Memory B cell (primary cell): ENCODE results near the gene SEPSECS.
"Not testable (repeated sequence)": the region's sequence is repeated elsewhere in the genome, so short reads cannot be mapped to it uniquely, and the experiment has no call there.

Experiments used
- ATAC-seq: fragments of 150-1000 bp; cut with Tn5 transposase; 2 replicates; pipeline ENCODE4 v1.10.0; 2021; ENCODE audit warnings: low read depth, mild to moderate bottlenecking, moderate library complexity
- DNase-seq, 2 donors: peaks; one replicate each; pipeline ENCODE4 v3.0.0; 2022; ENCODE audit warnings: low spot score in 2 of 2
- H3K27ac Mint-ChIP-seq: one replicate; pipeline ENCODE4 v1.8.0; 2022; ENCODE audit warnings: mild to moderate bottlenecking, moderate library complexity, mixed read lengths
- H3K27me3 Mint-ChIP-seq: one replicate; pipeline ENCODE4 v1.8.0; 2022; ENCODE audit warnings: mixed read lengths
- H3K36me3 Mint-ChIP-seq: one replicate; pipeline ENCODE4 v1.8.0; 2022; ENCODE audit warnings: mild to moderate bottlenecking, mixed read lengths
- H3K4me1 Mint-ChIP-seq: one replicate; pipeline ENCODE4 v1.8.0; 2022; ENCODE audit warnings: mixed read lengths
- H3K4me3 Mint-ChIP-seq: one replicate; pipeline ENCODE4 v1.8.0; 2022; ENCODE audit warnings: mild to moderate bottlenecking, moderate library complexity, mixed read lengths
- H3K9me3 Mint-ChIP-seq: one replicate; pipeline ENCODE4 v1.8.0; 2022; ENCODE audit warnings: mixed read lengths

SEPSECS gene

GRCh38 chr4:25096251-25096980, 63.8 kb downstream of the SEPSECS start:
- H3K36me3 Mint-ChIP-seq: peaks cover 7% of the 10 kb centered on the region
- DNase-seq (no peak), ATAC-seq (no peak)
- no peak overlapping the region for H3K27ac Mint-ChIP-seq
- H3K4me1 Mint-ChIP-seq: no peaks in the 10 kb centered on the region
- peaks cover 11% of the 10 kb centered on the region for H3K9me3 Mint-ChIP-seq
- H3K27me3 Mint-ChIP-seq: peaks cover 14% of the 10 kb centered on the region
- no peak overlapping the region for H3K4me3 Mint-ChIP-seq

GRCh38 chr4:25095837-25096236, 64.4 kb downstream of the SEPSECS start:
- Mint-ChIP-seq H3K9me3 (peaks cover 9% of the 10 kb centered on the region), H3K36me3 (peaks cover 7% of the 10 kb centered on the region), H3K27ac (no peak overlapping the region), H3K4me3 (no peak overlapping the region), H3K4me1 (no peaks in the 10 kb centered on the region), H3K27me3 (peaks cover 13% of the 10 kb centered on the region)
- DNase-seq (no peak), ATAC-seq (no peak)

- no peak for ATAC-seq
- no peak for DNase-seq
- Mint-ChIP-seq H3K4me1 (no peaks in the 10 kb centered on the region), H3K36me3 (peaks cover 7% of the 10 kb centered on the region), H3K27ac (no peak overlapping the region), H3K4me3 (no peak overlapping the region), H3K9me3 (peaks cover 7% of the 10 kb centered on the region), H3K27me3 (peaks cover 22% of the 10 kb centered on the region)
Measured at GRCh38 chr4:25092139-25092538, 68.1 kb downstream of the SEPSECS start.

- DNase-seq (no peak), ATAC-seq (no peak)
- Mint-ChIP-seq H3K4me3 (no peak overlapping the region), H3K36me3 (peaks cover 7% of the 10 kb centered on the region), H3K4me1 (no peaks in the 10 kb centered on the region), H3K27me3 (peaks cover 29% of the 10 kb centered on the region), H3K27ac (no peak overlapping the region), H3K9me3 (peaks cover 7% of the 10 kb centered on the region)
Measured at GRCh38 chr4:25090516-25090915, 69.7 kb downstream of the SEPSECS start.

- H3K4me3 Mint-ChIP-seq: no peak overlapping the region
- no peaks in the 10 kb centered on the region for H3K4me1 Mint-ChIP-seq
- DNase-seq (no peak), ATAC-seq (no peak)
- peaks cover 6% of the 10 kb centered on the region for H3K9me3 Mint-ChIP-seq
- H3K27me3 Mint-ChIP-seq: peaks cover 27% of the 10 kb centered on the region
- peaks cover 3% of the 10 kb centered on the region for H3K36me3 Mint-ChIP-seq
- H3K27ac Mint-ChIP-seq: no peak overlapping the region
Measured at GRCh38 chr4:25089051-25089763, 71.0 kb downstream of the SEPSECS start.

GRCh38 chr4:25088093-25088952, 71.9 kb downstream of the SEPSECS start:
- Mint-ChIP-seq H3K27me3 (peaks cover 26% of the 10 kb centered on the region), H3K4me1 (no peaks in the 10 kb centered on the region), H3K9me3 (peaks cover 3% of the 10 kb centered on the region), H3K4me3 (no peak overlapping the region), H3K27ac (no peak overlapping the region), H3K36me3 (peaks cover 3% of the 10 kb centered on the region)
- ATAC-seq (no peak), DNase-seq (no peak)

- H3K9me3 Mint-ChIP-seq: no peaks in the 10 kb centered on the region
- DNase-seq: no peak
- no peak overlapping the region for H3K4me3 Mint-ChIP-seq
- H3K4me1 Mint-ChIP-seq: no peaks in the 10 kb centered on the region
- H3K36me3 Mint-ChIP-seq: no peaks in the 10 kb centered on the region
- peaks cover 17% of the 10 kb centered on the region for H3K27me3 Mint-ChIP-seq
- ATAC-seq: no peak
- no peak overlapping the region for H3K27ac Mint-ChIP-seq
Measured at GRCh38 chr4:25085671-25086070, 74.6 kb downstream of the SEPSECS start.

GRCh38 chr4:25083441-25083840, 76.8 kb downstream of the SEPSECS start:
- H3K36me3 Mint-ChIP-seq, H3K4me1 Mint-ChIP-seq, DNase-seq, H3K4me3 Mint-ChIP-seq, H3K9me3 Mint-ChIP-seq, ATAC-seq, H3K27ac Mint-ChIP-seq: not testable (repeated sequence)
- H3K27me3 Mint-ChIP-seq: peaks cover 15% of the 10 kb centered on the region

- Mint-ChIP-seq H3K4me3 (no peak overlapping the region), H3K36me3 (no peaks in the 10 kb centered on the region), H3K9me3 (no peaks in the 10 kb centered on the region), H3K27ac (no peak overlapping the region), H3K27me3 (peaks cover 16% of the 10 kb centered on the region), H3K4me1 (no peaks in the 10 kb centered on the region)
- DNase-seq: no peak
- ATAC-seq: no peak
Measured at GRCh38 chr4:25081866-25082471, 78.3 kb downstream of the SEPSECS start.

GRCh38 chr4:25080571-25080970, 79.7 kb downstream of the SEPSECS start:
- Mint-ChIP-seq H3K27ac (no peak overlapping the region), H3K4me1 (no peaks in the 10 kb centered on the region), H3K36me3 (no peaks in the 10 kb centered on the region), H3K9me3 (no peaks in the 10 kb centered on the region), H3K27me3 (peaks cover 16% of the 10 kb centered on the region), H3K4me3 (no peak overlapping the region)
- DNase-seq (no peak), ATAC-seq (no peak)

GRCh38 chr4:25078523-25078922, 81.7 kb downstream of the SEPSECS start:
- no peak for DNase-seq
- no peak for ATAC-seq
- H3K27me3 Mint-ChIP-seq: peaks cover 16% of the 10 kb centered on the region
- H3K36me3 Mint-ChIP-seq: no peaks in the 10 kb centered on the region
- no peak overlapping the region for H3K4me3 Mint-ChIP-seq
- no peaks in the 10 kb centered on the region for H3K9me3 Mint-ChIP-seq
- no peaks in the 10 kb centered on the region for H3K4me1 Mint-ChIP-seq
- H3K27ac Mint-ChIP-seq: no peak overlapping the region

- H3K27me3 Mint-ChIP-seq: peaks cover 16% of the 10 kb centered on the region
- no peaks in the 10 kb centered on the region for H3K4me1 Mint-ChIP-seq
Measured at GRCh38 chr4:25076625-25077398, 83.4 kb downstream of the SEPSECS start.

GRCh38 chr4:25075851-25076250, 84.4 kb downstream of the SEPSECS start:
- Mint-ChIP-seq H3K4me3 (no peak overlapping the region), H3K4me1 (no peaks in the 10 kb centered on the region), H3K9me3 (no peaks in the 10 kb centered on the region), H3K36me3 (no peaks in the 10 kb centered on the region), H3K27me3 (peaks cover 16% of the 10 kb centered on the region), H3K27ac (no peak overlapping the region)
- DNase-seq (no peak), ATAC-seq (no peak)

More at GRCh38 chr4:25076625-25077398, 83.4 kb downstream of the SEPSECS start:
- no peaks in the 10 kb centered on the region for H3K36me3 Mint-ChIP-seq
- ATAC-seq: no peak
- no peak for DNase-seq
- no peak overlapping the region for H3K4me3 Mint-ChIP-seq
- H3K27ac Mint-ChIP-seq: no peak overlapping the region
- H3K9me3 Mint-ChIP-seq: no peaks in the 10 kb centered on the region
